Hepatocyte (in vitro differentiated cells): ENCODE data around the gene PIANP. TPM values are rescaled to one million over a fixed set of nuclear protein-coding genes. Genes with fewer than 3 reads are reported as not detected.
"Not testable (repeated sequence)": the region's sequence is repeated elsewhere in the genome, so short reads cannot be mapped to it uniquely, and the experiment has no call there.

ENCODE experiments used
- DNase-seq: peaks from one replicate; pipeline ENCODE4 v3.0.0-alpha.2; 2016; ENCODE audit warnings: low spot score
- H2AFZ ChIP-seq: fragments of 200-600 bp; sonication (generic); 2 replicates; pipeline ENCODE4 v1.6.0; 2016; ENCODE audit warnings: antibody characterized with exemption, mild to moderate bottlenecking
- H3K27ac ChIP-seq: fragments of 200-600 bp; sonication (generic); 2 replicates; pipeline ENCODE4 v1.5.1; 2016; ENCODE audit warnings: mild to moderate bottlenecking
- H3K27me3 ChIP-seq: fragments of 200-600 bp; sonication (generic); 2 replicates; pipeline ENCODE4 v1.6.1; 2016
- H3K36me3 ChIP-seq: fragments of 200-600 bp; sonication (generic); replicated peaks from 2 replicates; pipeline ENCODE4 v1.5.1; 2016; ENCODE audit warnings: low read depth; ENCODE audit not compliant: insufficient read depth
- H3K4me1 ChIP-seq: fragments of 200-600 bp; sonication (generic); 2 replicates; pipeline ENCODE4 v1.5.1; 2016; ENCODE audit warnings: mild to moderate bottlenecking, moderate library complexity; ENCODE audit not compliant: insufficient read depth
- H3K4me2 ChIP-seq: fragments of 200-600 bp; sonication (generic); 2 replicates; pipeline ENCODE4 v1.6.0; 2016
- H3K4me3 ChIP-seq: fragments of 200-600 bp; sonication (generic); 2 replicates; pipeline ENCODE4 v1.5.1; 2016; ENCODE audit warnings: mild to moderate bottlenecking
- H3K79me2 ChIP-seq: fragments of 200-600 bp; sonication (generic); 2 replicates; pipeline ENCODE4 v1.6.0; 2017; ENCODE audit warnings: mild to moderate bottlenecking
- H3K9me2 ChIP-seq: fragments of 200-600 bp; sonication (generic); replicated peaks from 2 replicates; pipeline ENCODE4 v1.6.0; 2017; ENCODE audit warnings: mild to moderate bottlenecking; ENCODE audit not compliant: insufficient read depth
- H3K9me3 ChIP-seq: fragments of 200-600 bp; sonication (generic); 2 replicates; pipeline ENCODE4 v1.5.1; 2016; ENCODE audit warnings: low read depth, mild to moderate bottlenecking
- H4K20me1 ChIP-seq: fragments of 200-600 bp; sonication (generic); 2 replicates; pipeline ENCODE4 v1.6.0; 2016; ENCODE audit warnings: mild to moderate bottlenecking; ENCODE audit not compliant: insufficient read depth, poor library complexity, severe bottlenecking
- EZH2 ChIP-seq: fragments of 200-600 bp; sonication (generic); IDR thresholded peaks from 2 replicates; pipeline ENCODE4 v1.6.1; 2016; ENCODE audit warnings: antibody characterized with exemption, mild to moderate bottlenecking, borderline replicate concordance
- EZH2phosphoT487 ChIP-seq: fragments of 200-600 bp; sonication (generic); IDR thresholded peaks from one replicate; pipeline ENCODE4 v1.6.1; 2018; ENCODE audit warnings: antibody characterized with exemption, mild to moderate bottlenecking, low read depth, moderate library complexity; ENCODE audit not compliant: unreplicated experiment, severe bottlenecking
- WGBS: methylation state at CpG from one replicate; pipeline ENCODE4 v1.1.6; 2016; ENCODE audit warnings: low lambda C conversion rate; ENCODE audit errors: missing lambda C conversion rate; 5-methylcytosine and 5-hydroxymethylcytosine counted together
- polyA plus RNA-seq: library from polyadenylated mRNA; unstranded; fragments of >200 nt; fragmentation: Nextera tagmentation; extraction: Ambion mirVana; gene quantifications from 2 replicates; pipeline ENCODE4 v1.2.1, GENCODE V29; 2016
- total RNA-seq: library from RNA; depleted of rRNA; stranded (reverse); fragments of >200 nt; gene quantifications from 2 replicates; pipeline ENCODE4 v1.2.3, GENCODE V29; 2014
- TF ChIP-seq, protein P1 (sequence below): fragments of 200-600 bp; sonication (generic); IDR thresholded peaks from 2 replicates; pipeline ENCODE4 v1.5.1; 2016; ENCODE audit warnings: antibody characterized with exemption, mild to moderate bottlenecking; ENCODE audit not compliant: poor library complexity

PIANP gene
- total and polyA plus RNA-seq, 2 experiments from 2014 or later = 0.17 to 0.95 TPM

DNA sequence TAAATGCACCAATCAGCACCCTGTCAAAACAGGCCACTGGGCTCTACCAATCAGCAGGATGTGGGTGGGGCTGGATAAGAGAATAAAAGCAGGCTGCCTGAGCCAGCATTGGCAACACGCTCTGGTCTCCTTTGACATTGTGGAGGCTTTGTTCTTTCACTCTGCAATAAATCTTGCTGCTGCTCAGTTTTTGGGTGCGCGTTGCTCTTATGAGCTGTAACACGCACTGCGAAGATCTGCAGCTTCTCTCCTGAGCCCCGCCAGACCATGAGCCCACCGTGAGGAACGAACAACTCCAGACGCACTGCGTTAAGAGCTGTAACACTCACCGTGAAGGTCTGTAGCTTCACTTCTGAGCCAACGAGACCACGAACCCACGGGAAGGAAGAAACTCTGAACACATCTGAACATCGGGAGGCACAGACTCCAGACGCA, 8.4 kb upstream of the PIANP start:
- 94% methylated on average over 16 of the region's 16 CpGs for WGBS
- H3K9me2 ChIP-seq = no peaks in the 10 kb centered on the region
- peaks cover 9% of the 10 kb centered on the region for H3K27me3 ChIP-seq

DNA sequence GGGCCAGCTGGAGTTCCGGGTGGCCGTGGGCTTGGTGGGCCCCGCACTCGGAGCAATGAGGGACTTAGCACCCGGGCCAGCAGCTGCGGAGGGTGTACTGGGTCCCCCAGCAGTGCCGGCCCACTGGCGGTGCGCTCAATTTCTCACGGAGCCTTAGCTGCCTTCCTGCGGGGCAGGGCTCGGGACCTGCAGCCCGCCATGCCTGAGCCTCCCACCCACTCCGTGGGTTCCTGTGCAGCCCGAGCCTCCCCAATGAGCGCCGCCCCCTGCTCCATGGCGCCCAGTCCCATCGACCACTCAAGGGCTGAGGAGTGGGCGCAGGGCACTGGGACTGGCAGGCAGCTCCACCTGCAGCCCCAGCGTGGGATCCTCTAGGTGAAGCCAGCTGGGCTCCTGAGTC, 7.7 kb upstream of the PIANP start:
- H4K20me1 ChIP-seq, DNase-seq, H3K9me3 ChIP-seq, H3K79me2 ChIP-seq, H3K4me3 ChIP-seq, H3K27ac ChIP-seq, H3K4me1 ChIP-seq, H3K9me2 ChIP-seq, H3K36me3 ChIP-seq, H3K4me2 ChIP-seq, H2AFZ ChIP-seq: not testable (repeated sequence)
- H3K27me3 ChIP-seq = peaks cover 15% of the 10 kb centered on the region
- 96% methylated on average over 20 of the region's 21 CpGs for WGBS

More for the DNA sequence above, 8.4 kb upstream of the PIANP start:
- H3K4me3 ChIP-seq = no peak overlapping the region
- no peaks in the 10 kb centered on the region for H4K20me1 ChIP-seq
- no peak overlapping the region for H3K4me2 ChIP-seq
- no peak overlapping the region for H3K27ac ChIP-seq
- DNase-seq = no peak
- TF ChIP-seq EZH2phosphoT487 = no peak
- TF ChIP-seq EZH2 = no peak
- TF ChIP-seq, protein P1, sequence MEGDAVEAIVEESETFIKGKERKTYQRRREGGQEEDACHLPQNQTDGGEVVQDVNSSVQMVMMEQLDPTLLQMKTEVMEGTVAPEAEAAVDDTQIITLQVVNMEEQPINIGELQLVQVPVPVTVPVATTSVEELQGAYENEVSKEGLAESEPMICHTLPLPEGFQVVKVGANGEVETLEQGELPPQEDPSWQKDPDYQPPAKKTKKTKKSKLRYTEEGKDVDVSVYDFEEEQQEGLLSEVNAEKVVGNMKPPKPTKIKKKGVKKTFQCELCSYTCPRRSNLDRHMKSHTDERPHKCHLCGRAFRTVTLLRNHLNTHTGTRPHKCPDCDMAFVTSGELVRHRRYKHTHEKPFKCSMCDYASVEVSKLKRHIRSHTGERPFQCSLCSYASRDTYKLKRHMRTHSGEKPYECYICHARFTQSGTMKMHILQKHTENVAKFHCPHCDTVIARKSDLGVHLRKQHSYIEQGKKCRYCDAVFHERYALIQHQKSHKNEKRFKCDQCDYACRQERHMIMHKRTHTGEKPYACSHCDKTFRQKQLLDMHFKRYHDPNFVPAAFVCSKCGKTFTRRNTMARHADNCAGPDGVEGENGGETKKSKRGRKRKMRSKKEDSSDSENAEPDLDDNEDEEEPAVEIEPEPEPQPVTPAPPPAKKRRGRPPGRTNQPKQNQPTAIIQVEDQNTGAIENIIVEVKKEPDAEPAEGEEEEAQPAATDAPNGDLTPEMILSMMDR = no peak
- H2AFZ ChIP-seq = no peak overlapping the region
- H3K9me3 ChIP-seq = no peaks in the 10 kb centered on the region
- no peaks in the 10 kb centered on the region for H3K4me1 ChIP-seq
- H3K36me3 ChIP-seq = no peaks in the 10 kb centered on the region
- no peaks in the 10 kb centered on the region for H3K79me2 ChIP-seq

- Histone ChIP-seq H3K79me2 (no peaks in the 10 kb centered on the region), H3K9me3 (no peaks in the 10 kb centered on the region), H3K36me3 (no peaks in the 10 kb centered on the region), H3K27me3 (peaks cover 59% of the 10 kb centered on the region), H2AFZ (no peak overlapping the region), H3K27ac (no peak overlapping the region), H3K9me2 (no peaks in the 10 kb centered on the region), H3K4me3 (no peak overlapping the region), H3K4me1 (peaks cover 10% of the 10 kb centered on the region), H4K20me1 (no peaks in the 10 kb centered on the region), H3K4me2 (no peak overlapping the region)
- TF ChIP-seq EZH2phosphoT487 (no peak), EZH2 (no peak)
- TF ChIP-seq, protein P1 = no peak
- WGBS = 17% methylated on average over 10 of the region's 10 CpGs
- DNase-seq = no peak
Observed at GRCh38 chr12:6703631-6704030, 3.0 kb upstream of the PIANP start.

DNA sequence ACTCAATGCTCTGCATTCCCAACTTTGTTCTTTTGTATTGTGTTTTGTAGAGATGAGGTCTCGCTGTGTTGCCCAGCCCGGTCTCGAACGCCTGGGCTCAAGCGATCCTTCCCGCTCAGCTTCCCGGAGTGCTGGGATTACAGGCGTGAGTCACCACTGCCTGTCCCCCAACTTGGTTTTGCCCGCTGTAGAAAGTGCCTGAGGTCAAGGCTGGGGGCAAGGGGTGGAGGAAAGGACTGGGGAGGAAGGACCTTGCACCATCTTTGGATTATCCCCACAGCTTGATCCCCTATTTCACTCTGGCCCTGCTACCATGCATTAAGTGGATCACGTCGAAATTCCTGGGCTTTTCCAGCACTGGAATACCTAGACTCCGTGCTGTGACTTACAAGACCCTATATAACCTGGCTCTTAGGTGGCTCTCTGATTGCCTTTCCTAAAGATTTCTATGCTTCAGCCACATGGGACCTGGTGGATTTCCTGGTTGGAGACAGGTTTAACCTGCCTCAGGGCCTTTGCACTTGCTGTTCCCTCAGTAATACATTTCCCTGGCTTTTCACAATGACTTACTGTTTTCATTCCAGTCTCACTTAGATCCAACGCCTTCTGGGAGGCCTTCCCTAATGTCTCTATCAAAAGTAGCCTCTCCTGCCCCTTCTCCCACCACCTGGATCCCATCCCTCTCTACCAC, 608 bp upstream of the PIANP start:
- no peak for DNase-seq
- Histone ChIP-seq H2AFZ (peak overlapping the region; percentile 63), H3K4me1 (peaks cover 10% of the 10 kb centered on the region), H3K4me2 (peak overlapping the region; percentile 96), H4K20me1 (no peaks in the 10 kb centered on the region), H3K79me2 (no peaks in the 10 kb centered on the region), H3K9me2 (no peaks in the 10 kb centered on the region), H3K27ac (no peak overlapping the region), H3K9me3 (no peaks in the 10 kb centered on the region), H3K36me3 (no peaks in the 10 kb centered on the region), H3K4me3 (peak overlapping the region; percentile 36), H3K27me3 (peaks cover 73% of the 10 kb centered on the region)
- WGBS = 24% methylated on average over 13 of the region's 13 CpGs
- TF ChIP-seq EZH2 = no peak
- no peak for TF ChIP-seq EZH2phosphoT487
- TF ChIP-seq, protein P1 = no peak
